PC-9 (cell line): ENCODE results near the gene TFPI2. TPM values are rescaled to one million over a fixed set of nuclear protein-coding genes. Genes with fewer than 3 reads are reported as not detected.

Experiments
- BruUV-seq: library from RNA; stranded (reverse); fragments of 400-500 nt; replicated peaks from 2 replicates; lab custom pipeline; 2021; lab: Mats Ljungman, UMichigan
- CTCF ChIA-PET: fragments of 300-600 bp; sonication (Branson Sonifier 250); formaldehyde crosslinking; loops from one replicate; lab custom pipeline; 2022; ENCODE audit warnings: antibody characterized with exemption; lab: Charles Lee
- POLR2A ChIA-PET: fragments of 300-600 bp; sonication (Branson Sonifier 250); formaldehyde crosslinking; loops from one replicate; lab custom pipeline; 2022; ENCODE audit warnings: antibody characterized with exemption; ENCODE audit not compliant: unreplicated experiment; lab: Charles Lee
- DNase-seq, 2 experiments: peaks; one replicate each; pipeline versions ENCODE4 v3.0.0 to v3.0.0-alpha.2; 2015 to 2022; ENCODE audit warnings: mixed read lengths in 1 of 2
- H2AFZ ChIP-seq: fragments of 200-600 bp; sonication (generic); 2 replicates; pipeline ENCODE4 v1.8.1; 2017; ENCODE audit warnings: antibody characterized with exemption
- H3F3A ChIP-seq: fragments of 200-600 bp; sonication (generic); 2 replicates; pipeline ENCODE4 v1.8.1; 2017; ENCODE audit warnings: antibody characterized with exemption, mild to moderate bottlenecking, low read depth; ENCODE audit not compliant: insufficient read depth
- H3K27ac ChIP-seq: fragments of 200-600 bp; sonication (generic); 2 replicates; pipeline ENCODE4 v1.6.1; 2016; ENCODE audit warnings: mixed run types
- H3K27me3 ChIP-seq: fragments of 200-600 bp; sonication (generic); 2 replicates; pipeline ENCODE4 v1.6.1; 2016; ENCODE audit warnings: low read depth, mixed run types; ENCODE audit not compliant: insufficient read depth
- H3K36me3 ChIP-seq: fragments of 200-600 bp; sonication (generic); 2 replicates; pipeline ENCODE4 v1.6.1; 2016; ENCODE audit warnings: low read depth, mixed run types
- H3K4me1 ChIP-seq: fragments of 200-600 bp; sonication (generic); replicated peaks from 2 replicates; pipeline ENCODE4 v1.6.1; 2016; ENCODE audit warnings: mixed run types; ENCODE audit not compliant: insufficient read depth
- H3K4me2 ChIP-seq: fragments of 200-600 bp; sonication (generic); 2 replicates; pipeline ENCODE4 v1.6.1; 2017; ENCODE audit warnings: mixed run types
- H3K4me3 ChIP-seq: fragments of 200-600 bp; sonication (generic); 2 replicates; pipeline ENCODE4 v1.6.1; 2016; ENCODE audit warnings: mixed run types
- H3K79me2 ChIP-seq: fragments of 200-600 bp; sonication (generic); 2 replicates; pipeline ENCODE4 v1.6.1; 2017; ENCODE audit warnings: low read depth, mixed run types
- H3K9me2 ChIP-seq: fragments of 200-600 bp; sonication (generic); 2 replicates; pipeline ENCODE4 v1.8.1; 2017; ENCODE audit warnings: mild to moderate bottlenecking; ENCODE audit not compliant: insufficient read depth
- H3K9me3 ChIP-seq: fragments of 200-600 bp; sonication (generic); 2 replicates; pipeline ENCODE4 v1.8.1; 2016; ENCODE audit warnings: low read depth; ENCODE audit not compliant: insufficient read depth
- H4K20me1 ChIP-seq: fragments of 200-600 bp; sonication (generic); 2 replicates; pipeline ENCODE4 v1.8.1; 2017; ENCODE audit not compliant: insufficient read depth
- EZH2 ChIP-seq: fragments of 200-600 bp; sonication (generic); IDR thresholded peaks from 2 replicates; pipeline ENCODE4 v1.8.0; 2017; ENCODE audit warnings: antibody characterized with exemption, low read depth
- intact Hi-C: fragments of 100-400 bp; cut with micrococcal nuclease; formaldehyde crosslinking; loops from one replicate; pipeline ENCODE4 v1.10.0; 2022; ENCODE audit not compliant: unreplicated experiment
- total RNA-seq: library from RNA; stranded (reverse); gene quantifications from 2 replicates; pipeline ENCODE4 v1.2.3, GENCODE V29; 2021
- TF ChIP-seq, protein P1 (sequence below): fragments of 200-600 bp; sonication (generic); conservative IDR thresholded peaks from 2 replicates; pipeline ENCODE4 v1.6.1; 2017; ENCODE audit warnings: mixed run types, antibody characterized with exemption, mild to moderate bottlenecking, moderate library complexity

Gene TFPI2
- total RNA-seq, 1 experiment from 2014 or later: 67.3 TPM

GRCh38 chr7:93935102-93935501 lies 44.5 kb upstream of the TFPI2 start:
- H3K4me3 ChIP-seq: no peak overlapping the region
- no peak for TF ChIP-seq EZH2
- TF ChIP-seq, protein P1, sequence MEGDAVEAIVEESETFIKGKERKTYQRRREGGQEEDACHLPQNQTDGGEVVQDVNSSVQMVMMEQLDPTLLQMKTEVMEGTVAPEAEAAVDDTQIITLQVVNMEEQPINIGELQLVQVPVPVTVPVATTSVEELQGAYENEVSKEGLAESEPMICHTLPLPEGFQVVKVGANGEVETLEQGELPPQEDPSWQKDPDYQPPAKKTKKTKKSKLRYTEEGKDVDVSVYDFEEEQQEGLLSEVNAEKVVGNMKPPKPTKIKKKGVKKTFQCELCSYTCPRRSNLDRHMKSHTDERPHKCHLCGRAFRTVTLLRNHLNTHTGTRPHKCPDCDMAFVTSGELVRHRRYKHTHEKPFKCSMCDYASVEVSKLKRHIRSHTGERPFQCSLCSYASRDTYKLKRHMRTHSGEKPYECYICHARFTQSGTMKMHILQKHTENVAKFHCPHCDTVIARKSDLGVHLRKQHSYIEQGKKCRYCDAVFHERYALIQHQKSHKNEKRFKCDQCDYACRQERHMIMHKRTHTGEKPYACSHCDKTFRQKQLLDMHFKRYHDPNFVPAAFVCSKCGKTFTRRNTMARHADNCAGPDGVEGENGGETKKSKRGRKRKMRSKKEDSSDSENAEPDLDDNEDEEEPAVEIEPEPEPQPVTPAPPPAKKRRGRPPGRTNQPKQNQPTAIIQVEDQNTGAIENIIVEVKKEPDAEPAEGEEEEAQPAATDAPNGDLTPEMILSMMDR: no peak
- H3K9me3 ChIP-seq: no peaks in the 10 kb centered on the region
- ChIA-PET POLR2A (no interaction called here), CTCF (no interaction called here)
- H3K27me3 ChIP-seq: no peaks in the 10 kb centered on the region
- H3K4me2 ChIP-seq: no peak overlapping the region
- DNase-seq: no peak
- H3K4me1 ChIP-seq: no peaks in the 10 kb centered on the region
- no TSS peak for BruUV-seq
- no peaks in the 10 kb centered on the region for H4K20me1 ChIP-seq
- H3K36me3 ChIP-seq: no peaks in the 10 kb centered on the region
- intact Hi-C loops: no loop called here
- H3K79me2 ChIP-seq: no peaks in the 10 kb centered on the region
- H3K9me2 ChIP-seq: no peaks in the 10 kb centered on the region
- H3F3A ChIP-seq: no peaks in the 10 kb centered on the region
- no peak overlapping the region for H3K27ac ChIP-seq
- H2AFZ ChIP-seq: no peak overlapping the region

DNA sequence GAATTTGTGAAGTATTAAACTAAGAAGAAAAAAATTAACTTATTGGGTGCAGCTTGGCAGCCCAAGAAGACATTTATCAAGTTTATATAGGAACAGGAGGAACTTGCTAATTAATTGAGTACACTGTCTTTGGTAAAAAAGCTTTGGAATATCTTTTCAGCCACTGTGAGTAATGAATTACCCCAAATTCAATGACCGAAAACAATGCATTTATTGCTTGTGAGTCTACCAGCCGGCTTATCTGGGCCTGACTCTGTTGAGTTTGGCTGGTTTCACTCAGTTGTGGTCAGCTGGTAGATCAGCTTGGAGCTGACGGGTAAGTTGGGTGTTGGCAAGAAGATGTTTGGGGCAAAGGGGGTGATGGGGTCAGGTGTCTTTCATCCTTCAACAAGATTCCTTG lies 42.6 kb upstream of the TFPI2 start:
- TF ChIP-seq EZH2: no peak
- TF ChIP-seq, protein P1: no peak
- no peak overlapping the region for H2AFZ ChIP-seq
- intact Hi-C loops: no loop called here
- H3K4me1 ChIP-seq: no peaks in the 10 kb centered on the region
- no peaks in the 10 kb centered on the region for H3K9me2 ChIP-seq
- BruUV-seq: no TSS peak
- H3K9me3 ChIP-seq: no peaks in the 10 kb centered on the region
- H4K20me1 ChIP-seq: no peaks in the 10 kb centered on the region
- H3F3A ChIP-seq: no peaks in the 10 kb centered on the region
- DNase-seq: no peak
- H3K27me3 ChIP-seq: no peaks in the 10 kb centered on the region
- ChIA-PET POLR2A (no interaction called here), CTCF (no interaction called here)
- H3K27ac ChIP-seq: no peak overlapping the region
- no peaks in the 10 kb centered on the region for H3K79me2 ChIP-seq
- H3K4me2 ChIP-seq: no peak overlapping the region
- no peaks in the 10 kb centered on the region for H3K36me3 ChIP-seq
- H3K4me3 ChIP-seq: no peak overlapping the region

DNA sequence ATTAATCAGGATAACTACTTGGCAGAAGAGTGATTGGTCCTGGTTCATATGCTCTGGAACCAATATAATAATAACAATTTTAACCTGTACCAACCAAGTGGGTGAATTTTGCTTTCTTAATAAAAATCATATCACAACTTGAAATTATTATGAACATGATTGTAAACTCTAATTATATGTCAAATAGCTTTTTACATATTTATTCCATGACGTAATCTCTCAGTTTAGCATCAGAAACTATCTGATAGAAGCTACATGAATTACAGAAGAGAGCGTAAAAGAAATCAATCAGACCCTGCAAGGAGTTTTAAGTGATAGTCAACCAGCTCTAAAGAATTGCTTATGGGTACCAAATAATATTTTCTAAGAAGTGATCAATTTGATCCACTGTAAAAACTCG lies 41.1 kb upstream of the TFPI2 start:
- Histone ChIP-seq H3F3A (no peaks in the 10 kb centered on the region), H2AFZ (no peak overlapping the region), H3K4me2 (no peak overlapping the region), H3K4me3 (no peak overlapping the region), H3K27me3 (no peaks in the 10 kb centered on the region), H4K20me1 (no peaks in the 10 kb centered on the region), H3K27ac (no peak overlapping the region), H3K9me3 (no peaks in the 10 kb centered on the region), H3K9me2 (no peaks in the 10 kb centered on the region), H3K36me3 (no peaks in the 10 kb centered on the region), H3K79me2 (no peaks in the 10 kb centered on the region), H3K4me1 (no peaks in the 10 kb centered on the region)
- DNase-seq: no peak
- ChIA-PET POLR2A (no interaction called here), CTCF (no interaction called here)
- intact Hi-C loops: no loop called here
- no peak for TF ChIP-seq EZH2
- TF ChIP-seq, protein P1: no peak
- BruUV-seq: no TSS peak
